OCI-LY7 (cell line): ENCODE measurements around the gene MSTN. TPM values are rescaled to one million over a fixed set of nuclear protein-coding genes. Genes with fewer than 3 reads are reported as not detected.
A peak's percentile ranks its signal among the peaks of the same experiment; 100 is the strongest.

Experiments
- BruUV-seq: library from RNA; stranded (reverse); fragments of 400-500 nt; replicated peaks from 2 replicates; lab custom pipeline; 2021; lab: Mats Ljungman, UMichigan
- CTCF ChIA-PET: fragments of 300-600 bp; sonication (Branson Sonifier 250); formaldehyde crosslinking; loops from one replicate; lab custom pipeline; 2022; ENCODE audit warnings: antibody characterized with exemption; ENCODE audit not compliant: unreplicated experiment; lab: Charles Lee
- POLR2A ChIA-PET: fragments of 300-600 bp; sonication (Branson Sonifier 250); formaldehyde crosslinking; loops from one replicate; lab custom pipeline; 2022; ENCODE audit warnings: antibody characterized with exemption; lab: Charles Lee
- DNase-seq: peaks from one replicate; pipeline ENCODE4 v3.0.0-alpha.2; 2015; ENCODE audit warnings: low spot score
- H2AFZ ChIP-seq: fragments of 200-600 bp; sonication (generic), shearing (Covaris generic); 2 replicates; pipeline ENCODE4 v1.6.1; 2014; ENCODE audit warnings: mild to moderate bottlenecking, antibody characterized with exemption, low read length, moderate library complexity
- H3K27ac ChIP-seq: fragments of 200-600 bp; sonication (generic); 2 replicates; pipeline ENCODE4 v1.5.1; 2014; ENCODE audit warnings: mixed run types, low read depth, mild to moderate bottlenecking, moderate library complexity, low read length, inconsistent platforms; ENCODE audit not compliant: poor library complexity, severe bottlenecking
- H3K36me3 ChIP-seq: fragments of 200-600 bp; sonication (generic); 2 replicates; pipeline ENCODE4 v1.6.1; 2014; ENCODE audit warnings: mild to moderate bottlenecking, antibody characterized with exemption, low read length, moderate library complexity, mixed read lengths; ENCODE audit not compliant: insufficient read depth
- H3K4me1 ChIP-seq: fragments of 200-600 bp; sonication (generic); 2 replicates; pipeline ENCODE4 v1.5.1; 2014; ENCODE audit warnings: mild to moderate bottlenecking, low read length; ENCODE audit not compliant: insufficient read depth, poor library complexity, severe bottlenecking
- H3K4me2 ChIP-seq: fragments of 200-600 bp; sonication (generic); 2 replicates; pipeline ENCODE4 v1.6.1; 2014; ENCODE audit warnings: mild to moderate bottlenecking, low read length
- H3K4me3 ChIP-seq: fragments of 200-600 bp; sonication (generic); 2 replicates; pipeline ENCODE4 v1.5.1; 2014; ENCODE audit warnings: mild to moderate bottlenecking, low read depth, low read length; ENCODE audit not compliant: poor library complexity, severe bottlenecking
- H3K79me2 ChIP-seq: fragments of 200-600 bp; sonication (generic); 2 replicates; pipeline ENCODE4 v1.6.1; 2016; ENCODE audit warnings: low read depth, mild to moderate bottlenecking, low read length, moderate library complexity, mixed read lengths; ENCODE audit not compliant: insufficient read depth
- H3K9me2 ChIP-seq: fragments of 200-600 bp; sonication (generic); 2 replicates; pipeline ENCODE4 v1.6.1; 2016; ENCODE audit warnings: mild to moderate bottlenecking, low read length, mixed read lengths; ENCODE audit not compliant: insufficient read depth
- H3K9me3 ChIP-seq: fragments of 200-600 bp; sonication (generic); 2 replicates; pipeline ENCODE4 v1.6.1; 2014; ENCODE audit warnings: mild to moderate bottlenecking, mixed run types, low read length, mixed read lengths
- H4K20me1 ChIP-seq: fragments of 200-600 bp; sonication (generic); 2 replicates; pipeline ENCODE4 v1.6.1; 2014; ENCODE audit warnings: mild to moderate bottlenecking, antibody characterized with exemption, low read length, moderate library complexity, mixed read lengths; ENCODE audit not compliant: insufficient read depth
- CTCF ChIP-seq: fragments of 200-600 bp; sonication (generic); conservative IDR thresholded peaks from 2 replicates; pipeline ENCODE4 v1.5.1; 2014; ENCODE audit warnings: mild to moderate bottlenecking, antibody characterized with exemption, low read length, moderate library complexity, mixed read lengths
- EZH2phosphoT487 ChIP-seq: fragments of 200-600 bp; sonication (generic); IDR thresholded peaks from 2 replicates; pipeline ENCODE4 v1.6.1; 2018; ENCODE audit warnings: low read depth, borderline replicate concordance, mild to moderate bottlenecking, mixed run types, antibody characterized with exemption, low read length, moderate library complexity, mixed read lengths
- intact Hi-C: fragments of 100-400 bp; cut with micrococcal nuclease; formaldehyde crosslinking; loops from one replicate; pipeline ENCODE4 v1.10.0; 2022; ENCODE audit not compliant: unreplicated experiment
- total RNA-seq, 2 experiments: library from RNA; depleted of rRNA in 1 of 2; stranded (reverse); fragments of >200 nt in 1 of 2; shearing (Covaris generic) in 1 of 2; gene quantifications; 2 replicates each; pipeline ENCODE4 v1.2.3, GENCODE V29; 2014 to 2022

MSTN gene
- total RNA-seq, 2 experiments from 2014 or later, result not detected

GRCh38 chr2:190093793-190094192 is 31.3 kb upstream of the MSTN start:
- no peak overlapping the region for H2AFZ ChIP-seq
- POLR2A ChIA-PET, result interaction anchor here (0.6 to 1.1 kb wide), 5 partner anchors 10 to 336 kb away, joined by 3 to 5 read pairs (median 4); no protein-coding TSS in a partner anchor

GRCh38 chr2:190090148-190090547 is 27.6 kb upstream of the MSTN start:
- no peaks in the 10 kb centered on the region for H3K79me2 ChIP-seq
- no peak overlapping the region for H3K27ac ChIP-seq
- H3K4me2 ChIP-seq, result no peak overlapping the region
- H3K36me3 ChIP-seq, result no peaks in the 10 kb centered on the region
- POLR2A ChIA-PET, result interaction anchor here (1.0 kb wide), 2 partner anchors 9 to 53 kb away, joined by 3 read pairs; no protein-coding TSS in a partner anchor
- no peaks in the 10 kb centered on the region for H3K9me2 ChIP-seq
- H3K9me3 ChIP-seq, result no peaks in the 10 kb centered on the region
- H2AFZ ChIP-seq, result no peak overlapping the region
- CTCF ChIA-PET, result interaction anchor here (0.5 to 1.1 kb wide), 2 partner anchors 90 to 220 kb away, joined by 3 to 4 read pairs; a partner anchor contains a TSS
- H4K20me1 ChIP-seq, result no peaks in the 10 kb centered on the region
- DNase-seq, result no peak
- no peaks in the 10 kb centered on the region for H3K4me1 ChIP-seq
- H3K4me3 ChIP-seq, result no peak overlapping the region
- intact Hi-C loops, result no loop called here
- TF ChIP-seq CTCF (no peak), EZH2phosphoT487 (no peak)
- no TSS peak for BruUV-seq

More at GRCh38 chr2:190093793-190094192, 31.3 kb upstream of the MSTN start:
- intact Hi-C loops, result no loop called here
- DNase-seq, result no peak
- TF ChIP-seq CTCF (no peak), EZH2phosphoT487 (no peak)
- Histone ChIP-seq H3K27ac (no peak overlapping the region), H3K79me2 (no peaks in the 10 kb centered on the region), H4K20me1 (no peaks in the 10 kb centered on the region), H3K4me2 (no peak overlapping the region), H3K4me1 (no peaks in the 10 kb centered on the region), H3K4me3 (no peak overlapping the region), H3K9me2 (no peaks in the 10 kb centered on the region), H3K36me3 (no peaks in the 10 kb centered on the region), H3K9me3 (no peaks in the 10 kb centered on the region)
- CTCF ChIA-PET, result no interaction called here
- BruUV-seq, result no TSS peak

DNA sequence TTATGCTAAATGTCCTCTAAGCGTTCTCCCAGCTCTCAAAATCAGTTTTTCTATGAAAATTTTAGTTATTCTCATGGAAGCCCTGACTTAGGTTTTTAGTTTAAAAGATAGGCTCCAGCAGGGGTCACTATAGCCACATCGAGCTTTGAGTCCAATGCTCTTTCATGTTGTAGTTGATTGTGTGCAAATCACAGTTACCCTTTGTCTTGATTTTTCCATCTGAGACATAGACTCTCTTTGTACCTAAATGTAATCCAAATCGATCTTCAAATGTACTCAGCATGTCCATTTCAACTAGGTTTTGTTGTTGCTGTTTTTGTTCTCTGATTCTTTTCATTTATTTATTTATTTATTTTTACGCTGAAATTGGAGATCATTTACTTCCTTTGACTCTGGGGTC is 26.4 kb upstream of the MSTN start:
- Histone ChIP-seq H3K36me3 (no peaks in the 10 kb centered on the region), H3K27ac (no peak overlapping the region), H3K4me1 (no peaks in the 10 kb centered on the region), H4K20me1 (no peaks in the 10 kb centered on the region), H2AFZ (no peak overlapping the region), H3K79me2 (no peaks in the 10 kb centered on the region), H3K4me2 (no peak overlapping the region), H3K9me2 (no peaks in the 10 kb centered on the region), H3K9me3 (no peaks in the 10 kb centered on the region), H3K4me3 (no peak overlapping the region)
- peak; percentile 74 for DNase-seq
- no TSS peak for BruUV-seq
- ChIA-PET POLR2A (interaction anchor here (0.7 to 1.5 kb wide), 3 partner anchors 28 to 192 kb away, joined by 3 read pairs; no protein-coding TSS in a partner anchor), CTCF (no interaction called here)
- TF ChIP-seq CTCF, result peak; percentile 93
- TF ChIP-seq EZH2phosphoT487, result no peak
- intact Hi-C loops, result loop anchor here (1.0 to 10.0 kb wide), 5 partner anchors 92 to 426 kb away; a partner anchor contains a TSS
